ENCODE measurements around the gene RPS6KC1. TPM values are rescaled to one million over a fixed set of nuclear protein-coding genes. Genes with fewer than 3 reads are reported as not detected.

Gene RPS6KC1
- total RNA-seq, 1 experiment from 2014 or later, result 16.9 TPM

- no peak overlapping the region for H3K4ac ChIP-seq (ENCODE audit: low read depth, low read length)
- no peak overlapping the region for H2AFZ ChIP-seq (ENCODE audit: low read length)
- H3K79me1 ChIP-seq (ENCODE audit: insufficient read depth, low read depth, low read length, poor library complexity, severe bottlenecking), result no peaks in the 10 kb centered on the region
- H3K27ac ChIP-seq (ENCODE audit: insufficient read length, low read depth, low read length), result no peak overlapping the region
- H3K9me3 Mint-ChIP-seq, result peaks cover 12 to 13% of the 10 kb centered on the region in 2 experiments
- H4K20me1 ChIP-seq (ENCODE audit: control insufficient read depth, insufficient read depth, insufficient read length), result no peaks in the 10 kb centered on the region
- H3T11ph ChIP-seq (ENCODE audit: low read length), result no peak overlapping the region
- no peak overlapping the region for H3K9ac ChIP-seq (ENCODE audit: extremely low read depth, insufficient read length, low read length)
- no peak overlapping the region for H3K27ac Mint-ChIP-seq
- WGBS (ENCODE audit: extremely low coverage, insufficient read length, low lambda C conversion rate), result no CpG with 5 or more reads among the region's 2 CpGs
- no peak for TF ChIP-seq CTCF (conservative IDR thresholded peaks at IDR 0.05)
- no peaks in the 10 kb centered on the region for H3K4me1 ChIP-seq (ENCODE audit: insufficient read depth, low read length)
- no peak overlapping the region for H3K23ac ChIP-seq (ENCODE audit: insufficient read length, low read depth, low read length)
- H2BK5ac ChIP-seq (ENCODE audit: insufficient read length, low read length), result no peak overlapping the region
- no peak overlapping the region for H4K91ac ChIP-seq (ENCODE audit: insufficient read length, low read depth, low read length)
- no peak overlapping the region for H3K4me2 ChIP-seq (ENCODE audit: insufficient read depth, insufficient read length, low read length)
- no peak overlapping the region for H2BK20ac ChIP-seq (ENCODE audit: low read depth, low read length, poor library complexity, severe bottlenecking)
- no peak overlapping the region for H4K5ac ChIP-seq (ENCODE audit: insufficient read length, low read depth, low read length)
- no peak for DNase-seq
- H3K9me3 ChIP-seq (ENCODE audit: control insufficient read depth, low read depth, low read length), result no peaks in the 10 kb centered on the region
- no peak overlapping the region for H3K18ac ChIP-seq (ENCODE audit: insufficient read length, low read depth, low read length)
- no peak overlapping the region for H2BK120ac ChIP-seq (ENCODE audit: low read depth, low read length, poor library complexity, severe bottlenecking)
- no peak overlapping the region for H2BK12ac ChIP-seq (ENCODE audit: insufficient read length, low read depth, low read length)
- no peak overlapping the region for H3K14ac ChIP-seq (ENCODE audit: insufficient read depth, low read length)
- no peak overlapping the region for H2AK5ac ChIP-seq (ENCODE audit: insufficient read length, low read length)
- H3K36me3 Mint-ChIP-seq (ENCODE audit: insufficient read depth in 1 of 3, low read depth in 3 of 3), result peaks cover 12 to 35% (median 18%) of the 10 kb centered on the region in 3 experiments
- no peak overlapping the region for H3K56ac ChIP-seq (ENCODE audit: insufficient read length, low read depth, low read length)
- no peak overlapping the region for H2BK15ac ChIP-seq (ENCODE audit: low read depth, low read length)
- no peak overlapping the region for H3K4me3 Mint-ChIP-seq
- H3K27me3 Mint-ChIP-seq (ENCODE audit: low read depth), result no peaks in the 10 kb centered on the region
- H3K4me1 Mint-ChIP-seq, result no peaks in the 10 kb centered on the region
- H3K23me2 ChIP-seq (ENCODE audit: insufficient read length, low read depth, low read length, poor library complexity, severe bottlenecking), result no peaks in the 10 kb centered on the region
- no peaks in the 10 kb centered on the region for H3K27me3 ChIP-seq (ENCODE audit: insufficient read depth, low read length)
- no peaks in the 10 kb centered on the region for H3K79me2 ChIP-seq (ENCODE audit: insufficient read depth, low read length)
- no peak overlapping the region for H4K8ac ChIP-seq (replicated peaks; ENCODE audit: insufficient read length, low read depth, low read length)
These were observed 135.1 kb downstream of the RPS6KC1 start for GRCh38 chr1:213186168-213186567.

Data from H9 (cell line).